CD4-positive, alpha-beta T cell (primary cell): ENCODE measurements around the gene UBALD2. TPM values are rescaled to one million over a fixed set of nuclear protein-coding genes. Genes with fewer than 3 reads are reported as not detected.

Experiments
- ATAC-seq: fragments of 200-7000 bp; cut with Tn5 transposase; one replicate; pipeline ENCODE4 v1.10.0; 2022; ENCODE audit warnings: mild to moderate bottlenecking; ENCODE audit not compliant: poor library complexity
- CTCF ChIA-PET: fragments of 350-600 bp; sonication (Branson Sonifier 250); formaldehyde crosslinking; loops from one replicate; lab custom pipeline; 2021; ENCODE audit warnings: antibody characterized with exemption, inconsistent platforms; lab: Charles Lee
- POLR2A ChIA-PET: fragments of 350-600 bp; sonication (Branson Sonifier 250); formaldehyde crosslinking; loops from one replicate; lab custom pipeline; 2021; ENCODE audit warnings: antibody characterized with exemption, inconsistent platforms; lab: Charles Lee
- DNase-seq, 14 experiments: peaks; one replicate each; pipeline ENCODE4 v3.0.0-alpha.2; 2013 to 2020; ENCODE audit warnings: mixed read lengths in 2 of 14
- H3K27ac ChIP-seq, 2 donors: one replicate each; pipeline versions ENCODE4 v1.5.1 to v1.7.0; 2013; ENCODE audit warnings: low read length in 2 of 2, low read depth in 1 of 2, mild to moderate bottlenecking in 1 of 2
- H3K27me3 ChIP-seq, 2 experiments: 1 replicate in 1 of 2; 2 replicates in 1 of 2; pipeline versions ENCODE4 v1.6.1 to v1.7.0; 2013; ENCODE audit warnings: low read length in 2 of 2, control low read depth in 1 of 2, mild to moderate bottlenecking in 1 of 2, moderate library complexity in 1 of 2; ENCODE audit not compliant: insufficient read depth in 2 of 2, control insufficient read depth in 1 of 2
- H3K36me3 ChIP-seq: one replicate; pipeline ENCODE4 v1.6.1; 2013; ENCODE audit warnings: low read length, control low read depth; ENCODE audit not compliant: insufficient read depth
- H3K4me1 ChIP-seq: one replicate; pipeline ENCODE4 v1.6.1; 2013; ENCODE audit warnings: low read length, control low read depth; ENCODE audit not compliant: insufficient read depth
- H3K4me3 ChIP-seq: one replicate; pipeline ENCODE4 v1.5.1; 2013; ENCODE audit warnings: mild to moderate bottlenecking, low read length, moderate library complexity
- H3K9me3 ChIP-seq, 2 experiments: 1 replicate in 1 of 2; 2 replicates in 1 of 2; pipeline versions ENCODE4 v1.6.1 to v1.7.0; 2013; ENCODE audit warnings: low read length in 2 of 2, mild to moderate bottlenecking in 2 of 2, control low read depth in 1 of 2, moderate library complexity in 1 of 2; ENCODE audit not compliant: control insufficient read depth in 1 of 2, insufficient read depth in 1 of 2
- H3K27ac Mint-ChIP-seq: one replicate; pipeline ENCODE4 v1.8.0; 2020; ENCODE audit warnings: mixed read lengths
- H3K27me3 Mint-ChIP-seq: one replicate; pipeline ENCODE4 v1.8.0; 2021; ENCODE audit warnings: mixed read lengths
- H3K36me3 Mint-ChIP-seq: one replicate; pipeline ENCODE4 v1.8.0; 2021; ENCODE audit warnings: low read depth, mixed read lengths
- H3K4me1 Mint-ChIP-seq: one replicate; pipeline ENCODE4 v1.8.0; 2021; ENCODE audit warnings: low read depth, mixed read lengths
- H3K4me3 Mint-ChIP-seq: one replicate; pipeline ENCODE4 v1.8.0; 2020; ENCODE audit warnings: mild to moderate bottlenecking, mixed read lengths
- H3K9me3 Mint-ChIP-seq: one replicate; pipeline ENCODE4 v1.8.0; 2020; ENCODE audit warnings: mixed read lengths
- CTCF ChIP-seq: fragments of 200-600 bp; IDR thresholded peaks from one replicate; pipeline ENCODE4 v1.8.0; 2022; ENCODE audit warnings: antibody characterized with exemption, mild to moderate bottlenecking
- intact Hi-C, 2 experiments: fragments of 100-400 bp; cut with DNase I in 1 of 2; cut with micrococcal nuclease in 1 of 2; formaldehyde crosslinking; loops; one replicate each; pipeline versions ENCODE4 v1.15.1 to v1.9.0; 2023 to 2025; cut with DNase I, micrococcal nuclease
- total RNA-seq, 174 experiments: library from RNA in 2 of 174; stranded (reverse) in 2 of 174; gene quantifications; one replicate each; pipeline ENCODE4 v1.2.3 and lab custom pipeline; 2021 to 2026

UBALD2 gene
- total RNA-seq, 2 experiments from 2014 or later: 253 to 265 TPM

- Histone ChIP-seq H3K36me3 (peaks cover 13% of the 10 kb centered on the region), H3K9me3 (no peaks in the 10 kb centered on the region), H3K27me3 (no peaks in the 10 kb centered on the region), H3K4me3 (no peak overlapping the region), H3K27ac (no peak overlapping the region), H3K4me1 (no peaks in the 10 kb centered on the region)
- H3K4me1 Mint-ChIP-seq: no peaks in the 10 kb centered on the region
- H3K4me3 Mint-ChIP-seq: no peak overlapping the region
- intact Hi-C loops: loop anchor here in 1 of 2 experiments (10.0 kb wide), 1 partner anchor 197 kb away; the partner anchor contains the start of gene RHBDF2
- H3K9me3 Mint-ChIP-seq: no peaks in the 10 kb centered on the region
- H3K36me3 Mint-ChIP-seq: peaks cover 18% of the 10 kb centered on the region
- TF ChIP-seq CTCF: no peak
- no peak for ATAC-seq
- no peaks in the 10 kb centered on the region for H3K27me3 Mint-ChIP-seq
- ChIA-PET CTCF (no interaction called here), POLR2A (no interaction called here)
- no peak for DNase-seq
- no peak overlapping the region for H3K27ac Mint-ChIP-seq
Observed at GRCh38 chr17:76307299-76307965, 42.3 kb downstream of the UBALD2 start.

- H3K27ac Mint-ChIP-seq: no peak within 1 kb of the TSS
- no peaks in the 10 kb centered on the region for H3K9me3 Mint-ChIP-seq
- ATAC-seq (no peak), DNase-seq (no peak)
- CTCF ChIA-PET: no interaction called here
- Histone ChIP-seq H3K27me3 (no peaks in the 10 kb centered on the region), H3K27ac (no peak within 1 kb of the TSS), H3K4me3 (no peak within 1 kb of the TSS), H3K36me3 (peaks cover 17% of the 10 kb centered on the region), H3K4me1 (no peaks in the 10 kb centered on the region), H3K9me3 (no peaks in the 10 kb centered on the region)
- POLR2A ChIA-PET: no interaction called here
- no peak within 1 kb of the TSS for H3K4me3 Mint-ChIP-seq
- H3K36me3 Mint-ChIP-seq: peaks cover 22% of the 10 kb centered on the region
- intact Hi-C loops: loop anchor here in 1 of 2 experiments (10.0 kb wide), 1 partner anchor 197 kb away; the partner anchor contains the start of gene RHBDF2
- no peaks in the 10 kb centered on the region for H3K4me1 Mint-ChIP-seq
- TF ChIP-seq CTCF: no peak
- no peaks in the 10 kb centered on the region for H3K27me3 Mint-ChIP-seq
Observed at GRCh38 chr17:76307966-76308338, 42.8 kb downstream of the UBALD2 start, which contains the start of gene QRICH2. QRICH2 (minus strand) TSS chr17:76308276; CDS start chr17:76307998, 278 bp downstream.

GRCh38 chr17:76309461-76309860 is 44.3 kb downstream of the UBALD2 start:
- POLR2A ChIA-PET: no interaction called here
- peaks cover 33% of the 10 kb centered on the region for H3K36me3 Mint-ChIP-seq
- H3K27me3 Mint-ChIP-seq: no peaks in the 10 kb centered on the region
- CTCF ChIA-PET: no interaction called here
- DNase-seq (no peak), ATAC-seq (no peak)
- intact Hi-C loops: loop anchor here in 1 of 2 experiments (10.0 kb wide), 1 partner anchor 195 kb away; the partner anchor contains the start of gene RHBDF2
- H3K4me1 ChIP-seq: no peaks in the 10 kb centered on the region
- no peak overlapping the region for H3K27ac Mint-ChIP-seq
- peaks cover 27% of the 10 kb centered on the region for H3K36me3 ChIP-seq
- TF ChIP-seq CTCF: no peak
- H3K27me3 ChIP-seq: no peaks in the 10 kb centered on the region
- no peak overlapping the region for H3K27ac ChIP-seq
- H3K9me3 ChIP-seq: no peaks in the 10 kb centered on the region
- no peak overlapping the region for H3K4me3 ChIP-seq
- H3K9me3 Mint-ChIP-seq: no peaks in the 10 kb centered on the region
- no peaks in the 10 kb centered on the region for H3K4me1 Mint-ChIP-seq
- H3K4me3 Mint-ChIP-seq: no peak overlapping the region
